H1 (cell line): Measurements from ENCODE around the gene FMNL2. TPM values are rescaled to one million over a fixed set of nuclear protein-coding genes. Genes with fewer than 3 reads are reported as not detected.

Source experiments
- CTCF ChIA-PET: fragments of 300-600 bp; sonication (Branson Sonifier 250); formaldehyde crosslinking; loops from one replicate; lab custom pipeline; 2021; ENCODE audit not compliant: partially characterized antibody; lab: Charles Lee
- POLR2A ChIA-PET: fragments of 300-600 bp; sonication (Branson Sonifier 250); formaldehyde crosslinking; loops from one replicate; lab custom pipeline; 2021; ENCODE audit warnings: inconsistent platforms; ENCODE audit not compliant: partially characterized antibody; lab: Charles Lee
- DNase-seq, 2 experiments: peaks; one replicate each; pipeline versions ENCODE4 v3.0.0 to v3.0.0-alpha.2; 2010 to 2022; ENCODE audit warnings: low spot score in 2 of 2, low read depth in 1 of 2, mixed read lengths in 1 of 2
- FAIRE-seq: peaks from 2 replicates; lab custom pipeline; 2011; peaks lifted over from hg19 to GRCh38; lab: Jason Lieb, UNC
- H2AFZ ChIP-seq: 2 replicates; pipeline ENCODE4 v1.8.1; 2012; ENCODE audit warnings: low read length, inconsistent platforms
- H2AK5ac ChIP-seq: 2 replicates; pipeline ENCODE4 v1.6.1; 2013; ENCODE audit warnings: low read depth, low read length
- H2BK120ac ChIP-seq: replicated peaks from 2 replicates; pipeline ENCODE3; 2013; ENCODE audit warnings: low read depth, low read length, inconsistent platforms
- H2BK12ac ChIP-seq: 2 replicates; pipeline ENCODE4 v1.6.1; 2013; ENCODE audit warnings: low read depth, low read length
- H2BK15ac ChIP-seq: 2 replicates; pipeline ENCODE4 v1.6.1; 2013; ENCODE audit warnings: low read length
- H2BK20ac ChIP-seq: 2 replicates; pipeline ENCODE4 v1.6.1; 2013; ENCODE audit warnings: low read length
- H2BK5ac ChIP-seq: 2 replicates; pipeline ENCODE4 v1.6.1; 2013; ENCODE audit warnings: low read depth, low read length
- H3K14ac ChIP-seq: 2 replicates; pipeline ENCODE4 v1.6.1; 2013; ENCODE audit warnings: inconsistent platforms; ENCODE audit not compliant: insufficient read length
- H3K18ac ChIP-seq: 2 replicates; pipeline ENCODE4 v1.6.1; 2013; ENCODE audit warnings: low read length; ENCODE audit errors: extremely low read depth
- H3K23ac ChIP-seq: 2 replicates; pipeline ENCODE4 v1.6.1; 2013; ENCODE audit warnings: inconsistent platforms; ENCODE audit not compliant: insufficient read length
- H3K23me2 ChIP-seq: 2 replicates; pipeline ENCODE4 v1.6.1; 2013; ENCODE audit warnings: low read depth, low read length
- H3K27ac ChIP-seq: 2 replicates; pipeline ENCODE4 v1.6.1; 2011; ENCODE audit warnings: low read depth, low read length, inconsistent platforms
- H3K27me3 ChIP-seq, 4 experiments: replicated peaks in 1 of 4; 1 replicate in 1 of 4; 2 replicates in 3 of 4; pipeline versions ENCODE4 v1.6.1 to v1.8.1; 2011 to 2013; ENCODE audit warnings: low read length in 3 of 4, mild to moderate bottlenecking in 3 of 4, inconsistent platforms in 2 of 4, mixed read lengths in 2 of 4, moderate library complexity in 1 of 4; ENCODE audit not compliant: control insufficient read depth in 3 of 4, insufficient read depth in 3 of 4; ENCODE audit errors: extremely low read depth in 1 of 4
- H3K36me3 ChIP-seq, 4 experiments: 2 replicates each; pipeline versions ENCODE4 v1.6.1 to v1.8.1; 2011 to 2013; ENCODE audit warnings: mild to moderate bottlenecking in 4 of 4, low read length in 3 of 4, moderate library complexity in 2 of 4, control low read depth in 1 of 4, inconsistent platforms in 1 of 4; ENCODE audit not compliant: insufficient read depth in 4 of 4, control insufficient read depth in 2 of 4
- H3K4ac ChIP-seq: replicated peaks from 2 replicates; pipeline ENCODE3; 2013; ENCODE audit warnings: low read length, low read depth, mixed read lengths, inconsistent platforms; ENCODE audit not compliant: insufficient read length
- H3K4me1 ChIP-seq, 4 experiments: replicated peaks in 1 of 4; 1 replicate in 1 of 4; 2 replicates in 3 of 4; pipeline versions ENCODE4 v1.6.1 to v1.8.1; 2011 to 2013; ENCODE audit warnings: low read length in 3 of 4, inconsistent platforms in 2 of 4, mixed read lengths in 1 of 4; ENCODE audit not compliant: insufficient read depth in 4 of 4, control insufficient read depth in 3 of 4
- H3K4me2 ChIP-seq, 2 experiments: 2 replicates each; pipeline versions ENCODE4 v1.6.1 to v1.8.1; 2011 to 2013; ENCODE audit warnings: low read depth in 2 of 2, low read length in 2 of 2, control low read depth in 1 of 2, inconsistent platforms in 1 of 2, mild to moderate bottlenecking in 1 of 2; ENCODE audit not compliant: insufficient read depth in 1 of 2
- H3K4me3 ChIP-seq, 4 experiments: fragments of 200-600, 300-600 bp in 1 of 4; sonication (generic), shearing (Covaris generic), sonication (Bioruptor Twin) in 1 of 4; 2 replicates each; pipeline versions ENCODE4 v1.5.1 to v1.8.1; 2011 to 2016; ENCODE audit warnings: low read length in 4 of 4, low read depth in 3 of 4, control low read depth in 2 of 4, inconsistent platforms in 2 of 4, mild to moderate bottlenecking in 2 of 4, mixed read lengths in 1 of 4, moderate library complexity in 1 of 4; ENCODE audit not compliant: insufficient read depth in 2 of 4; ENCODE audit errors: extremely low read depth in 1 of 4
- H3K56ac ChIP-seq: replicated peaks from 2 replicates; pipeline ENCODE3; 2013; ENCODE audit warnings: low read depth, mild to moderate bottlenecking, mixed read lengths, low read length, inconsistent platforms; ENCODE audit not compliant: insufficient read length
- H3K79me1 ChIP-seq: 2 replicates; pipeline ENCODE4 v1.6.1; 2013; ENCODE audit warnings: low read depth, low read length, control low read depth
- H3K79me2 ChIP-seq, 2 experiments: 2 replicates each; pipeline versions ENCODE4 v1.6.1 to v1.8.1; 2012 to 2013; ENCODE audit warnings: low read length in 2 of 2, mild to moderate bottlenecking in 2 of 2, inconsistent platforms in 1 of 2; ENCODE audit not compliant: insufficient read depth in 2 of 2, control insufficient read depth in 1 of 2
- H3K9ac ChIP-seq, 4 experiments: replicated peaks in 1 of 4; 1 replicate in 1 of 4; 2 replicates in 3 of 4; pipeline versions ENCODE4 v1.6.1 to v1.8.1; 2011 to 2013; ENCODE audit warnings: low read depth in 3 of 4, low read length in 3 of 4, control low read depth in 2 of 4, mild to moderate bottlenecking in 2 of 4, moderate library complexity in 2 of 4, inconsistent platforms in 1 of 4; ENCODE audit errors: extremely low read depth in 1 of 4
- H3K9me3 ChIP-seq, 2 experiments: 2 replicates each; pipeline versions ENCODE4 v1.6.1 to v1.8.1; 2012 to 2013; ENCODE audit warnings: mild to moderate bottlenecking in 2 of 2, moderate library complexity in 2 of 2, control low read depth in 1 of 2, inconsistent platforms in 1 of 2, low read depth in 1 of 2, low read length in 1 of 2, mixed read lengths in 1 of 2; ENCODE audit not compliant: insufficient read depth in 2 of 2
- H4K20me1 ChIP-seq, 2 experiments: replicated peaks in 1 of 2; 2 replicates each; pipeline versions ENCODE3 to v1.8.1; 2011 to 2013; ENCODE audit warnings: inconsistent platforms in 2 of 2, low read length in 2 of 2, mild to moderate bottlenecking in 1 of 2; ENCODE audit not compliant: insufficient read depth in 2 of 2, control insufficient read depth in 1 of 2
- H4K5ac ChIP-seq: 2 replicates; pipeline ENCODE4 v1.6.1; 2013; ENCODE audit warnings: low read length, low read depth, mixed read lengths, inconsistent platforms; ENCODE audit not compliant: insufficient read length
- H4K8ac ChIP-seq: 2 replicates; pipeline ENCODE4 v1.8.0; 2013; ENCODE audit warnings: mild to moderate bottlenecking, moderate library complexity, low read length, inconsistent platforms; ENCODE audit not compliant: insufficient read depth; ENCODE audit errors: extremely low read depth
- H4K91ac ChIP-seq: replicated peaks from 2 replicates; pipeline ENCODE3; 2013; ENCODE audit warnings: low read length, mixed read lengths, inconsistent platforms; ENCODE audit not compliant: insufficient read length
- CHD1 ChIP-seq: IDR thresholded peaks from 2 replicates; pipeline ENCODE4 v1.6.1; 2012; ENCODE audit warnings: low read depth, low read length, improper control_type of control experiment
- GABPA ChIP-seq: IDR thresholded peaks from 2 replicates; pipeline ENCODE4 v1.6.1; 2011; ENCODE audit warnings: mild to moderate bottlenecking, low read length, moderate library complexity, borderline replicate concordance; ENCODE audit not compliant: insufficient read depth
- polyA plus RNA-seq, 7 experiments: library from polyadenylated mRNA; depleted of rRNA in 3 of 7; stranded (reverse) in 5 of 7; unstranded in 2 of 7; fragments of >200 nt in 5 of 7; fragments of 200-250 nt in 2 of 7; gene quantifications; 1 replicate in 5 of 7; 2 replicates in 1 of 7; 4 replicates in 1 of 7; pipeline versions ENCODE4 v1.2.1 to v1.2.3, GENCODE V29; 2011 to 2013; ENCODE audit warnings: missing spikeins in 2 of 7, mixed read lengths in 2 of 7
- total RNA-seq: library from RNA; stranded (reverse); fragmentation: NEBNext Ultra II Directional; extraction: Animal tissue kit (Norgen Biotek cat#: 25700); gene quantifications from 2 replicates; pipeline ENCODE4 v1.2.1, GENCODE V29; 2021
- TF ChIP-seq, protein P1 (sequence below), 3 experiments: IDR thresholded peaks; 1 replicate in 2 of 3; 2 replicates in 1 of 3; pipeline versions ENCODE4 v1.5.1 to v1.6.1; 2011; ENCODE audit warnings: low read length in 3 of 3, mild to moderate bottlenecking in 3 of 3, inconsistent platforms in 2 of 3, low read depth in 1 of 3, moderate library complexity in 1 of 3; ENCODE audit not compliant: insufficient read depth in 1 of 3; ENCODE audit errors: control extremely low read depth in 1 of 3

FMNL2 gene
- total and polyA plus RNA-seq, 2 of the 8 experiments (the other 6 are each of a cell fraction or from before 2014, with no cell fraction given) = 15.5 to 45.1 TPM

DNA sequence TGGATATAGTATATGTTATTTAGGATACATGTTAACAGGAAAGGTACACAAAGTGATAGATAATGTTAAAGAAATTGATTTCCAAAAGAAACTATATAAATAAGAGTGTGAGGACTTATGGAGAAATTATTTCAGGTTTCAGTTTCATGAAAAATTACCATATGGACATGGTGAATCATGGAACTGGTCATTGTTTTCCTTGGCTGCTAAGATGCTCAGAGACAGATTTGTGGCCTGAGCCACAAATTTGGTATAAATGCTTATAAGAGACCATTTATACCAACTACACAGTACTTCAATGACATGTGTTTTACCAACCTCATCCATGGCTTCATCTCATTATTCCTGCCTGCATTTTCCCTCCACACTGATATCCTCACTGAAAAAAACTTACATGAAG is 188.1 kb downstream of the FMNL2 start:
- H2AK5ac ChIP-seq = no peak overlapping the region
- POLR2A ChIA-PET = no interaction called here
- H3K4me3 ChIP-seq = no peak overlapping the region
- TF ChIP-seq GABPA (no peak), CHD1 (no peak)
- TF ChIP-seq, protein P1, sequence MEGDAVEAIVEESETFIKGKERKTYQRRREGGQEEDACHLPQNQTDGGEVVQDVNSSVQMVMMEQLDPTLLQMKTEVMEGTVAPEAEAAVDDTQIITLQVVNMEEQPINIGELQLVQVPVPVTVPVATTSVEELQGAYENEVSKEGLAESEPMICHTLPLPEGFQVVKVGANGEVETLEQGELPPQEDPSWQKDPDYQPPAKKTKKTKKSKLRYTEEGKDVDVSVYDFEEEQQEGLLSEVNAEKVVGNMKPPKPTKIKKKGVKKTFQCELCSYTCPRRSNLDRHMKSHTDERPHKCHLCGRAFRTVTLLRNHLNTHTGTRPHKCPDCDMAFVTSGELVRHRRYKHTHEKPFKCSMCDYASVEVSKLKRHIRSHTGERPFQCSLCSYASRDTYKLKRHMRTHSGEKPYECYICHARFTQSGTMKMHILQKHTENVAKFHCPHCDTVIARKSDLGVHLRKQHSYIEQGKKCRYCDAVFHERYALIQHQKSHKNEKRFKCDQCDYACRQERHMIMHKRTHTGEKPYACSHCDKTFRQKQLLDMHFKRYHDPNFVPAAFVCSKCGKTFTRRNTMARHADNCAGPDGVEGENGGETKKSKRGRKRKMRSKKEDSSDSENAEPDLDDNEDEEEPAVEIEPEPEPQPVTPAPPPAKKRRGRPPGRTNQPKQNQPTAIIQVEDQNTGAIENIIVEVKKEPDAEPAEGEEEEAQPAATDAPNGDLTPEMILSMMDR (IDR thresholded peaks at IDR 0.05; ENCODE audit: control extremely low read depth in 1 of 3, insufficient read depth in 1 of 3, low read depth in 1 of 3, low read length in 3 of 3) = no peak
- TF ChIP-seq, all 59 proteins: peak for 0
- CTCF ChIA-PET = no interaction called here
- Histone ChIP-seq H3K23me2 (no peaks in the 10 kb centered on the region), H3K27ac (no peak overlapping the region), H2BK12ac (no peak overlapping the region), H4K8ac (no peak overlapping the region), H3K79me1 (peaks cover 2% of the 10 kb centered on the region; the same call in 1 of the 2 replicates), H3K4me2 (no peak overlapping the region), H3K9me3 (no peaks in the 10 kb centered on the region), H3K79me2 (peaks cover 0 to 39% of the 10 kb centered on the region in 2 experiments; a peak in 2 of 4 replicates), H3K14ac (no peak overlapping the region), H3K36me3 (no peaks in the 10 kb centered on the region; a peak in 1 of 8 replicates), H3K18ac (no peak overlapping the region), H2BK20ac (no peak overlapping the region), H4K91ac (no peak overlapping the region), H2BK15ac (no peak overlapping the region), H3K4me1 (peaks cover 0 to 6% (median under 1%) of the 10 kb centered on the region in 4 experiments; a peak in 3 of 7 replicates), H3K23ac (no peak overlapping the region), H2AFZ (no peak overlapping the region), H3K56ac (no peak overlapping the region), H2BK120ac (no peak overlapping the region), H3K9ac (no peak overlapping the region), H3K27me3 (no peaks in the 10 kb centered on the region), H4K5ac (no peak overlapping the region), H4K20me1 (peaks cover 0 to 4% of the 10 kb centered on the region in 2 experiments), H2BK5ac (no peak overlapping the region), H3K4ac (no peak overlapping the region)
- FAIRE-seq (no peak), DNase-seq (no peak)
